Hematopoietic multipotent progenitor cell treated with erythropoietin and hydrocortisone succinate and interleukin-3 and kit ligand, for 8 days (in vitro differentiated cells): ENCODE results near the gene ZNF593OS.
A peak's percentile ranks its signal among the peaks of the same experiment; 100 is the strongest.

Experiments
- DNase-seq: peaks from one replicate; pipeline ENCODE4 v3.0.0-alpha.2; 2015

The ZNF593OS gene

GRCh38 chr1:26158908-26159742 is 12.5 kb downstream of the ZNF593OS start, which contains the start of gene FAM110D:
TSS of gene FAM110D (plus strand) at chr1:26159079. CDS start at chr1:26161292, 2,213 bp downstream.
- DNase-seq, result no peak

- no peak for DNase-seq
These were observed 13.2 kb downstream of the ZNF593OS start for GRCh38 chr1:26158271-26158907.

- no peak for DNase-seq
These were observed 15.2 kb downstream of the ZNF593OS start for GRCh38 chr1:26156285-26157038.

GRCh38 chr1:26155370-26156284 is 16.0 kb downstream of the ZNF593OS start:
- no peak for DNase-seq

- no peak for DNase-seq
These were observed 16.9 kb downstream of the ZNF593OS start for GRCh38 chr1:26154750-26155149.

- DNase-seq, result no peak
These were observed 17.6 kb downstream of the ZNF593OS start for GRCh38 chr1:26153966-26154532.

GRCh38 chr1:26148887-26149286 is 22.7 kb downstream of the ZNF593OS start:
- no peak for DNase-seq

- no peak for DNase-seq
These were observed 25.7 kb downstream of the ZNF593OS start for GRCh38 chr1:26145960-26146294.

- peak; percentile 91 for DNase-seq
These were observed 26.3 kb downstream of the ZNF593OS start for GRCh38 chr1:26145041-26145959.

- no peak for DNase-seq
These were observed 29.5 kb downstream of the ZNF593OS start for GRCh38 chr1:26142159-26142558.

- DNase-seq, result no peak
These were observed 32.6 kb downstream of the ZNF593OS start for GRCh38 chr1:26138974-26139558.

- DNase-seq, result no peak
These were observed 37.2 kb downstream of the ZNF593OS start for GRCh38 chr1:26134466-26134865.

GRCh38 chr1:26132834-26133167 is 38.8 kb downstream of the ZNF593OS start:
- no peak for DNase-seq

GRCh38 chr1:26132128-26132833 is 39.4 kb downstream of the ZNF593OS start:
- DNase-seq, result peak; percentile 64

GRCh38 chr1:26130695-26131094 is 40.9 kb downstream of the ZNF593OS start:
- DNase-seq, result no peak

- DNase-seq, result no peak
These were observed 41.9 kb downstream of the ZNF593OS start for GRCh38 chr1:26129778-26130177.

- peak; percentile 67 for DNase-seq
These were observed 44.1 kb downstream of the ZNF593OS start for GRCh38 chr1:26127235-26128163.

- DNase-seq, result peak; percentile 100
These were observed 45.1 kb downstream of the ZNF593OS start for GRCh38 chr1:26126321-26127084.
